H9 (cell line): ENCODE results near the gene FAM240A. TPM values are rescaled to one million over a fixed set of nuclear protein-coding genes. Genes with fewer than 3 reads are reported as not detected.

Source experiments
- DNase-seq: peaks from one replicate; pipeline ENCODE4 v3.0.0-alpha.2; 2017
- H2AFZ ChIP-seq: one replicate; pipeline ENCODE4 v1.6.1; 2013; ENCODE audit warnings: mild to moderate bottlenecking, low read length, control low read depth, moderate library complexity
- H2AK5ac ChIP-seq: 2 replicates; pipeline ENCODE4 v1.6.1; 2013; ENCODE audit warnings: low read length, control low read depth, mixed read lengths; ENCODE audit not compliant: insufficient read length
- H2BK120ac ChIP-seq: one replicate; pipeline ENCODE4 v1.6.1; 2013; ENCODE audit warnings: low read depth, mild to moderate bottlenecking, low read length, control low read depth, inconsistent platforms; ENCODE audit not compliant: poor library complexity, severe bottlenecking
- H2BK12ac ChIP-seq: 2 replicates; pipeline ENCODE4 v1.6.1; 2013; ENCODE audit warnings: low read length, control low read depth, mixed read lengths, low read depth; ENCODE audit not compliant: insufficient read length
- H2BK15ac ChIP-seq: 2 replicates; pipeline ENCODE4 v1.6.1; 2013; ENCODE audit warnings: low read depth, low read length, control low read depth
- H2BK20ac ChIP-seq: one replicate; pipeline ENCODE4 v1.6.1; 2013; ENCODE audit warnings: low read depth, mild to moderate bottlenecking, low read length, control low read depth, inconsistent platforms; ENCODE audit not compliant: poor library complexity, severe bottlenecking
- H2BK5ac ChIP-seq: 2 replicates; pipeline ENCODE4 v1.6.1; 2013; ENCODE audit warnings: low read length, control low read depth, mixed read lengths; ENCODE audit not compliant: insufficient read length
- H3K14ac ChIP-seq: 2 replicates; pipeline ENCODE4 v1.6.1; 2013; ENCODE audit warnings: low read length, control low read depth; ENCODE audit not compliant: insufficient read depth
- H3K18ac ChIP-seq: 2 replicates; pipeline ENCODE4 v1.6.1; 2013; ENCODE audit warnings: low read depth, mild to moderate bottlenecking, mixed read lengths, low read length, control low read depth; ENCODE audit not compliant: insufficient read length
- H3K23ac ChIP-seq: 2 replicates; pipeline ENCODE4 v1.6.1; 2013; ENCODE audit warnings: low read length, control low read depth, mixed read lengths, low read depth; ENCODE audit not compliant: insufficient read length
- H3K23me2 ChIP-seq: 2 replicates; pipeline ENCODE4 v1.6.1; 2013; ENCODE audit warnings: low read depth, mild to moderate bottlenecking, mixed read lengths, low read length, control low read depth; ENCODE audit not compliant: insufficient read length, poor library complexity, severe bottlenecking
- H3K27ac ChIP-seq: 2 replicates; pipeline ENCODE4 v1.5.1; 2013; ENCODE audit warnings: low read length, control low read depth, mixed read lengths, low read depth; ENCODE audit not compliant: insufficient read length
- H3K27me3 ChIP-seq: 2 replicates; pipeline ENCODE4 v1.6.1; 2013; ENCODE audit warnings: low read length, control low read depth, inconsistent platforms; ENCODE audit not compliant: insufficient read depth
- H3K4ac ChIP-seq: 2 replicates; pipeline ENCODE4 v1.6.1; 2013; ENCODE audit warnings: low read depth, mild to moderate bottlenecking, control low read depth, inconsistent platforms, low read length, moderate library complexity
- H3K4me1 ChIP-seq: 2 replicates; pipeline ENCODE4 v1.6.1; 2013; ENCODE audit warnings: low read length, control low read depth, inconsistent platforms; ENCODE audit not compliant: insufficient read depth
- H3K4me2 ChIP-seq: 2 replicates; pipeline ENCODE4 v1.6.1; 2013; ENCODE audit warnings: low read length, control low read depth, mixed read lengths; ENCODE audit not compliant: insufficient read length, insufficient read depth
- H3K56ac ChIP-seq: 2 replicates; pipeline ENCODE4 v1.6.1; 2013; ENCODE audit warnings: low read depth, mild to moderate bottlenecking, mixed read lengths, low read length, control low read depth; ENCODE audit not compliant: insufficient read length
- H3K79me1 ChIP-seq: 2 replicates; pipeline ENCODE4 v1.6.1; 2013; ENCODE audit warnings: low read depth, mild to moderate bottlenecking, moderate library complexity, low read length, control low read depth, inconsistent platforms; ENCODE audit not compliant: insufficient read depth, poor library complexity, severe bottlenecking
- H3K79me2 ChIP-seq: 2 replicates; pipeline ENCODE4 v1.6.1; 2013; ENCODE audit warnings: low read length, control low read depth, inconsistent platforms; ENCODE audit not compliant: insufficient read depth
- H3K9ac ChIP-seq: 2 replicates; pipeline ENCODE4 v1.6.1; 2013; ENCODE audit warnings: low read length, control low read depth, mixed read lengths; ENCODE audit not compliant: insufficient read length; ENCODE audit errors: extremely low read depth
- H3K9me3 ChIP-seq: one replicate; pipeline ENCODE4 v1.6.1; 2013; ENCODE audit warnings: low read depth, low read length, inconsistent platforms; ENCODE audit not compliant: control insufficient read depth
- H3T11ph ChIP-seq: one replicate; pipeline ENCODE4 v1.6.1; 2013; ENCODE audit warnings: mild to moderate bottlenecking, low read length, control low read depth, inconsistent platforms
- H4K20me1 ChIP-seq: one replicate; pipeline ENCODE4 v1.6.1; 2013; ENCODE audit not compliant: control insufficient read depth, insufficient read length, insufficient read depth
- H4K5ac ChIP-seq: 2 replicates; pipeline ENCODE4 v1.6.1; 2013; ENCODE audit warnings: low read depth, mild to moderate bottlenecking, mixed read lengths, low read length, control low read depth; ENCODE audit not compliant: insufficient read length
- H4K8ac ChIP-seq: replicated peaks from 2 replicates; pipeline ENCODE4 v1.6.1; 2013; ENCODE audit warnings: low read length, control low read depth, mixed read lengths, low read depth; ENCODE audit not compliant: insufficient read length
- H4K91ac ChIP-seq: 2 replicates; pipeline ENCODE4 v1.6.1; 2013; ENCODE audit warnings: low read depth, mild to moderate bottlenecking, moderate library complexity, mixed read lengths, low read length, control low read depth; ENCODE audit not compliant: insufficient read length
- H3K27ac Mint-ChIP-seq, 3 experiments: 2 replicates in 2 of 3; 3 replicates in 1 of 3; pipeline ENCODE4 v1.8.0; 2020 to 2021; ENCODE audit warnings: mixed read lengths in 3 of 3, mild to moderate bottlenecking in 1 of 3, moderate library complexity in 1 of 3
- H3K27me3 Mint-ChIP-seq: 2 replicates; pipeline ENCODE4 v1.8.0; 2021; ENCODE audit warnings: low read depth, mild to moderate bottlenecking, moderate library complexity, mixed read lengths
- H3K36me3 Mint-ChIP-seq, 3 experiments: 2 replicates in 2 of 3; 3 replicates in 1 of 3; pipeline ENCODE4 v1.8.0; 2020 to 2021; ENCODE audit warnings: low read depth in 3 of 3, mixed read lengths in 3 of 3; ENCODE audit not compliant: insufficient read depth in 1 of 3
- H3K4me1 Mint-ChIP-seq, 2 experiments: 2 replicates each; pipeline ENCODE4 v1.8.0; 2020; ENCODE audit warnings: mixed read lengths in 2 of 2
- H3K4me3 Mint-ChIP-seq, 2 experiments: 2 replicates in 1 of 2; 3 replicates in 1 of 2; pipeline ENCODE4 v1.8.0; 2020 to 2021; ENCODE audit warnings: mild to moderate bottlenecking in 2 of 2, mixed read lengths in 2 of 2, moderate library complexity in 1 of 2
- H3K9me3 Mint-ChIP-seq, 2 experiments: 2 replicates in 1 of 2; 3 replicates in 1 of 2; pipeline ENCODE4 v1.8.0; 2020; ENCODE audit warnings: mild to moderate bottlenecking in 2 of 2, mixed read lengths in 2 of 2, moderate library complexity in 1 of 2
- CTCF ChIP-seq: fragments of 200-600 bp; sonication (generic); conservative IDR thresholded peaks from 3 replicates; pipeline ENCODE4 v1.8.0; 2021; ENCODE audit warnings: antibody characterized with exemption, mild to moderate bottlenecking
- WGBS: extraction: QIAGEN DNeasy Blood & Tissue Kit; methylation state at CpG from one replicate; pipeline ENCODE4 v1.1.7; 2013; ENCODE audit warnings: missing lambda C conversion rate, low lambda C conversion rate, mixed read lengths; ENCODE audit not compliant: insufficient read length; ENCODE audit errors: extremely low coverage; 5-methylcytosine and 5-hydroxymethylcytosine counted together
- total RNA-seq: library from RNA; stranded (reverse); gene quantifications from 2 replicates; pipeline ENCODE4 v1.2.1, GENCODE V29; 2021

The FAM240A gene
- total RNA-seq, 1 experiment from 2014 or later: 0.11 TPM

- Histone ChIP-seq H3K23me2 (peaks cover 4% of the 10 kb centered on the region), H3K27me3 (no peaks in the 10 kb centered on the region), H4K91ac (no peak overlapping the region), H2BK12ac (no peak overlapping the region), H2BK20ac (no peak overlapping the region), H2BK15ac (no peak overlapping the region), H2BK5ac (no peak overlapping the region), H2AK5ac (no peak overlapping the region), H2BK120ac (no peak overlapping the region), H3K4ac (no peak overlapping the region), H3K9me3 (no peaks in the 10 kb centered on the region), H3T11ph (no peak overlapping the region), H3K4me2 (no peak overlapping the region), H3K23ac (no peak overlapping the region), H3K79me2 (no peaks in the 10 kb centered on the region), H2AFZ (no peak overlapping the region), H4K20me1 (no peaks in the 10 kb centered on the region), H3K14ac (no peak overlapping the region), H3K9ac (no peak overlapping the region), H4K5ac (no peak overlapping the region), H4K8ac (no peak overlapping the region), H3K18ac (no peak overlapping the region), H3K27ac (no peak overlapping the region), H3K56ac (no peak overlapping the region), H3K4me1 (peaks cover 3% of the 10 kb centered on the region; the same call in 1 of the 2 replicates), H3K79me1 (no peaks in the 10 kb centered on the region)
- DNase-seq: no peak
- Mint-ChIP-seq H3K27me3 (peaks cover 4% of the 10 kb centered on the region), H3K4me1 (peaks cover 16 to 29% of the 10 kb centered on the region in 2 experiments), H3K36me3 (no peaks in the 10 kb centered on the region; a peak in 1 of 7 replicates), H3K4me3 (no peak overlapping the region), H3K9me3 (no peaks in the 10 kb centered on the region), H3K27ac (no peak overlapping the region; a peak in 1 of 7 replicates)
- no CpG with 5 or more reads among the region's 9 CpGs for WGBS
- no peak for TF ChIP-seq CTCF
These were observed 2.9 kb downstream of the FAM240A start for GRCh38 chr3:46615050-46615775.
